Transverse colon (tissue), 4 donors: ENCODE data around the gene DCAF6.

Experiments used
- POLR2A ChIP-seq: fragments of 450-650 bp; IDR thresholded peaks from one replicate; pipeline ENCODE4 v1.6.1; 2016; ENCODE audit warnings: antibody characterized with exemption, mild to moderate bottlenecking, moderate library complexity
- POLR2AphosphoS5 ChIP-seq, 3 donors: sonication (generic); formaldehyde crosslinking; IDR thresholded peaks; one replicate each; pipeline ENCODE4 v1.6.1; 2016; ENCODE audit warnings: antibody characterized with exemption in 3 of 3
- TF ChIP-seq, protein P1 (sequence below), 5 experiments: fragments of 200-600 bp in 3 of 5; fragments of 450-650 bp in 2 of 5; sonication (generic) in 3 of 5; IDR thresholded peaks; 1 replicate in 2 of 5; 2 replicates in 3 of 5; pipeline ENCODE4 v1.5.1; 2016 to 2017; ENCODE audit warnings: antibody characterized with exemption in 5 of 5, inconsistent platforms in 3 of 5, mild to moderate bottlenecking in 2 of 5, moderate library complexity in 1 of 5

DNA sequence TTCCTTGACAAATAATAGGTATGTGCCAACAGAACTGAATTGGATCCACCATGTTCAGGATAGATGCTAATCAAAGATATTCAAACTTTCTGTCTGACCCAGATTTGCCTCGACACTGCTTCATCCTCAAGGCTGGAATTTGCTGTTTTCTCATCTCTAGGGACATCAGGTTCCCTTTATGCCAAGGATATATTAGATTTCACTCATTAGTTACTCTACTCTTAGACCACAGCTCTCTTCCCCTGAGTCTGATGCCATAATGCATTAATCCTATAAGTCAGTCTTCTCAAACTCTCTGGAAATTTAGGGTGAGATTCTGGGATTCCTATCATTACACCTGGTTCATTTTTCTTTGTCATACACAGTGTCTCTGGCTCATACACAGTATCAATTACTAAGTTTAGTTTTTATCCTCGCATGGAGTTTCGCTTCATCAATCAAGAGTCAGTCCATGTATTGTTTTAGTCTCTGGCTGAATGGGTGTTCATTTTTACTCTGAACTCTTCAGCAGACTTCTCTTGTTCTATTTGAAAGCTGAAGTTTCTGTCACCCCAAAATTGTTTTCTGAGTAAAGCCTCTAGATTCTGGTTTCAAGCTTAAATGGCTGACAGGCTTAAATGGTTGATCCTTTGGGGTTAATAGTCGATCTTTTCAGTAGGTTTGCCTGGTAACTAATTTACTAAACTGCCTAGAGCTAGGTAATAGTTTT, 9.3 kb upstream of the DCAF6 start:
- TF ChIP-seq, protein P1, sequence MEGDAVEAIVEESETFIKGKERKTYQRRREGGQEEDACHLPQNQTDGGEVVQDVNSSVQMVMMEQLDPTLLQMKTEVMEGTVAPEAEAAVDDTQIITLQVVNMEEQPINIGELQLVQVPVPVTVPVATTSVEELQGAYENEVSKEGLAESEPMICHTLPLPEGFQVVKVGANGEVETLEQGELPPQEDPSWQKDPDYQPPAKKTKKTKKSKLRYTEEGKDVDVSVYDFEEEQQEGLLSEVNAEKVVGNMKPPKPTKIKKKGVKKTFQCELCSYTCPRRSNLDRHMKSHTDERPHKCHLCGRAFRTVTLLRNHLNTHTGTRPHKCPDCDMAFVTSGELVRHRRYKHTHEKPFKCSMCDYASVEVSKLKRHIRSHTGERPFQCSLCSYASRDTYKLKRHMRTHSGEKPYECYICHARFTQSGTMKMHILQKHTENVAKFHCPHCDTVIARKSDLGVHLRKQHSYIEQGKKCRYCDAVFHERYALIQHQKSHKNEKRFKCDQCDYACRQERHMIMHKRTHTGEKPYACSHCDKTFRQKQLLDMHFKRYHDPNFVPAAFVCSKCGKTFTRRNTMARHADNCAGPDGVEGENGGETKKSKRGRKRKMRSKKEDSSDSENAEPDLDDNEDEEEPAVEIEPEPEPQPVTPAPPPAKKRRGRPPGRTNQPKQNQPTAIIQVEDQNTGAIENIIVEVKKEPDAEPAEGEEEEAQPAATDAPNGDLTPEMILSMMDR (IDR thresholded peaks at IDR 0.05) = no peak
- TF ChIP-seq POLR2A = no peak
- TF ChIP-seq POLR2AphosphoS5 (IDR thresholded peaks at IDR 0.05) = no peak
